Activated T-cell treated with anti-CD3 and anti-CD28 coated beads, Interleukin-2, amount 50 U/mL, for 48 hours (primary cell): Measurements from ENCODE around the gene NFE2L2.
"Not testable (repeated sequence)": the region's sequence is repeated elsewhere in the genome, so short reads cannot be mapped to it uniquely, and the experiment has no call there.

Experiments used
- DNase-seq, 2 experiments: peaks; one replicate each; pipeline ENCODE4 v3.0.0-alpha.2; 2020

Gene NFE2L2

GRCh38 chr2:177188482-177189469 lies 75.8 kb downstream of the NFE2L2 start:
- DNase-seq, result no peak

- no peak for DNase-seq
These were observed 76.8 kb downstream of the NFE2L2 start for GRCh38 chr2:177187631-177188312.

- not testable (repeated sequence) for DNase-seq
These were observed 78.5 kb downstream of the NFE2L2 start for GRCh38 chr2:177186038-177186437.

- no peak for DNase-seq
These were observed 79.9 kb downstream of the NFE2L2 start for GRCh38 chr2:177184606-177185005.

GRCh38 chr2:177183860-177184259 lies 80.7 kb downstream of the NFE2L2 start:
- DNase-seq, result no peak
